ENCODE results near the gene MERTK. TPM values are rescaled to one million over a fixed set of nuclear protein-coding genes. Genes with fewer than 3 reads are reported as not detected.

The MERTK gene
- total and polyA plus RNA-seq, 7 donors: 0.73 to 4.2 (median 1.6) TPM

DNA sequence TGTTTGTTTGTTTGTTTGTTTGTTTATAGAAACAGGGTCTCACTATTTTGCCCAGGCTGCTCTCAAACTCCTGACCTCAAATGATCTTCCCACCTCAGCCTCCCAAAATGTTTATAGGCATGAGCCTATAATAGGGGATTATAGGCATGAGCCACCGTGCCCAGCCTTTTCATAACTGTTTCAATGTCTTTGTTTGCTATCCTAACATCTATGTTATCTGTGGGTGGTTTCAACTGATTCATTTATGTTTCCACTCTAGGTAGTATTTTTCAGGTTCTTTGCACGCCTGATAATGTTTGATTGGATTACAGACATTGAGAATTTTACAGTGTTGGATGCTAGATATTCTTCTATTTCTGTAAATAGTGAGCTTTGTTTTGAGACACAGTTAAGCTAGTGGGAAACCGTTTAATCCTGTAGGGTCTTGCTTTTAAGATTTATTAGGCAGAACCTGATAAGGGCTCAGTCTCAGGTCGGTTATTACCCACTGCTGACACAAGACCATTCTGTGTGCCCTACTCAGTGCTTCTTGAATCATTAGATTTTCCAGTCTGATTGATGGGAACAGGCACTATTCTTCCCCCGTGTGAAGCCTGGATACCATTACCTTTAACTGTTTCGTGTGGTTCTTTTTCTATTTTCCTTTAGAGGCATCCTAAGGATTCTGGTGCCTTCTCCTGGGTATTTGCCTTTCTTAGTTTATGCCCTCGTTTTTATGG, 80.2 kb downstream of the MERTK start:
- DNase-seq: no peak
- ATAC-seq: no peak
- no peak overlapping the region for H3K27ac ChIP-seq
- peaks cover 0 to under 1% of the 10 kb centered on the region in 2 donors for H3K36me3 ChIP-seq (ENCODE audit: insufficient read depth in 1 of 2, low read depth in 1 of 2)
- no peak overlapping the region for H3K4me3 ChIP-seq
- peaks cover 14% of the 10 kb centered on the region for H3K4me1 ChIP-seq
- H3K9me3 ChIP-seq: no peaks in the 10 kb centered on the region
- TF ChIP-seq, protein P1, sequence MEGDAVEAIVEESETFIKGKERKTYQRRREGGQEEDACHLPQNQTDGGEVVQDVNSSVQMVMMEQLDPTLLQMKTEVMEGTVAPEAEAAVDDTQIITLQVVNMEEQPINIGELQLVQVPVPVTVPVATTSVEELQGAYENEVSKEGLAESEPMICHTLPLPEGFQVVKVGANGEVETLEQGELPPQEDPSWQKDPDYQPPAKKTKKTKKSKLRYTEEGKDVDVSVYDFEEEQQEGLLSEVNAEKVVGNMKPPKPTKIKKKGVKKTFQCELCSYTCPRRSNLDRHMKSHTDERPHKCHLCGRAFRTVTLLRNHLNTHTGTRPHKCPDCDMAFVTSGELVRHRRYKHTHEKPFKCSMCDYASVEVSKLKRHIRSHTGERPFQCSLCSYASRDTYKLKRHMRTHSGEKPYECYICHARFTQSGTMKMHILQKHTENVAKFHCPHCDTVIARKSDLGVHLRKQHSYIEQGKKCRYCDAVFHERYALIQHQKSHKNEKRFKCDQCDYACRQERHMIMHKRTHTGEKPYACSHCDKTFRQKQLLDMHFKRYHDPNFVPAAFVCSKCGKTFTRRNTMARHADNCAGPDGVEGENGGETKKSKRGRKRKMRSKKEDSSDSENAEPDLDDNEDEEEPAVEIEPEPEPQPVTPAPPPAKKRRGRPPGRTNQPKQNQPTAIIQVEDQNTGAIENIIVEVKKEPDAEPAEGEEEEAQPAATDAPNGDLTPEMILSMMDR (IDR thresholded peaks at IDR 0.05): no peak
- intact Hi-C loops (cut with DNase I): no loop called here
- WGBS, 3 donors: 44 to 46% (median 45%) methylated on average over 7 of the region's 7 CpGs
- no peaks in the 10 kb centered on the region for H3K27me3 ChIP-seq (ENCODE audit: insufficient read depth in 3 of 3, low read length in 2 of 3)

DNA sequence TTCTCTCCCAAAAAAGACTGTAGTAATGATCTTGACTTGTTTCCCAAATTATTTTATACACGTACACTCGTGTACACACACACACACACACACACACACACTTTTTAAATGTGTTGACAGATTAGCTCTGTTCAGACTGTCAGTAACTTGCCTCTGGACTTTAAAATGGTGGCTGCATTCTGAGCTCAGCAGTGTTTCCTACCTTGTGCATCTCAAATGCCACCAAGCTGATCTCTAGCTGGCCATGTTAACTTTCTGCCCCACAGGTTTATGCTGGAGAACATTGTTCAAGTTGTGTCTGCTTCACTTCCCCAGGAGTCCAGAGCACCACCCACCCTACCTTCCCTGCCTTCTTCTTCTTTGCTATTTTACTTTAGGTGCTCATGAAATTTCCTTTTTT, 83.3 kb downstream of the MERTK start:
- intact Hi-C loops (cut with DNase I): no loop called here
- no peak for DNase-seq
- Histone ChIP-seq H3K4me1 (no peaks in the 10 kb centered on the region), H3K27ac (no peak overlapping the region), H3K36me3 (ENCODE audit: insufficient read depth in 1 of 2, low read depth in 1 of 2) (peaks cover 0 to 7% of the 10 kb centered on the region in 2 donors), H3K9me3 (no peaks in the 10 kb centered on the region), H3K27me3 (ENCODE audit: insufficient read depth in 3 of 3, low read length in 2 of 3) (no peaks in the 10 kb centered on the region), H3K4me3 (no peak overlapping the region)
- no peak for ATAC-seq
- 86 to 98% (median 98%) methylated on average over 2 of the region's 2 CpGs for WGBS, 3 donors
- TF ChIP-seq, protein P1 (IDR thresholded peaks at IDR 0.05): no peak

DNA sequence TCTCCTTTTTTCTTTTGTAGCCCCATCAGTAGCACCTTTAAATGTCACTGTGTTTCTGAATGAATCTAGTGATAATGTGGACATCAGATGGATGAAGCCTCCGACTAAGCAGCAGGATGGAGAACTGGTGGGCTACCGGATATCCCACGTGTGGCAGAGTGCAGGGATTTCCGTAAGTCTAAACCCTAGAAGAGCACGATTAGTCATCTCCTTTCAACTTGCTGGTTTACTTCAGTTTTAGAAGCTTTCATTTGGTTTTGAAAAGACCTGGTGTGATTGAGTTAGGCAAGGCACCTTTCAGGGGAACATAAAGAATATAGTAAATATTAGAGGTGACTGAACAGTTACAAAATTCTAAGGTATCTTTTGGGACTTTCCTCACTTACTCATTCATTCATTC, 84.4 kb downstream of the MERTK start:
- Histone ChIP-seq H3K27ac (no peak overlapping the region), H3K4me1 (no peaks in the 10 kb centered on the region), H3K27me3 (ENCODE audit: insufficient read depth in 3 of 3, low read length in 2 of 3) (no peaks in the 10 kb centered on the region), H3K4me3 (no peak overlapping the region), H3K9me3 (no peaks in the 10 kb centered on the region), H3K36me3 (ENCODE audit: insufficient read depth in 1 of 2, low read depth in 1 of 2) (peaks cover 0 to 7% of the 10 kb centered on the region in 2 donors)
- DNase-seq: no peak
- TF ChIP-seq, protein P1 (IDR thresholded peaks at IDR 0.05): no peak
- no peak for ATAC-seq
- 83 to 90% (median 88%) methylated on average over 5 of the region's 5 CpGs for WGBS, 3 donors
- intact Hi-C loops (cut with DNase I): no loop called here

DNA sequence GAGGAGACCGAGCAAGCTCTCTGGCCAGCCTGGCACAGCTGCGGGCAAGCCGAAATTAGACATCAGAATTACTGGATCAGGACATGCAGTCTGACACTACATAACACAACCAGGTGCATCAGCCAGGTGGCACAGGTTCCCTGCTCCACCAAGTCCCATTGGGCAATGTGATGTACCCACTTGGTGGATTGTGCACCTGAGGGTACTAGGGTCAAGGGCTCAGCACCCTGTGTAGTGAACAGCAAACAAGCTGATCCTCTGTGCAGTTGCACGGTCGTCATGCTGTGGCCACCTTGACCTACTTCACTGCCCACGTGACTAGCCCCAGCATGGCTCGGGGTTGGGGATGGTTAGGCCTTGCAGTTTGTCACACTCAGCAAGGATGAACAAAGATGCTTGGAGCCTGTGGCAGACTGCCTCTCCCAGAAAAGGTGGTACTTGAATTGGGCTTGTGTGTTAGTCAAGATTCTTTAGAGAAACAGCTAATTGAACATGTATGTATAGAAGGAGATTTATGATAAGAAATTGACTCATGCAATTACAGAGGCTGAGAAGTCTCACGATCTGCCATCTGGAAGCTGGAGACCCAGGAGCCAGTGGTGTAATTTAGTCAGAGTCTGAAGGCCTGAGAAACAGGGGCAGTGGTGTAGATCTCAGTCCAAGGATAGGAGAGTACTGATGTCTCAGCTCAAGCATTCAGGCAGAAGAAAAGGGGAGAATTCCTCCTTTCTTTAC, 85.2 kb downstream of the MERTK start:
- DNase-seq: no peak
- 70 to 89% (median 85%) methylated on average over 8 of the region's 8 CpGs for WGBS, 3 donors
- Histone ChIP-seq H3K9me3 (no peaks in the 10 kb centered on the region), H3K4me1 (no peaks in the 10 kb centered on the region), H3K4me3 (no peak overlapping the region), H3K36me3 (ENCODE audit: insufficient read depth in 1 of 2, low read depth in 1 of 2) (peaks cover 0 to 7% of the 10 kb centered on the region in 2 donors), H3K27me3 (ENCODE audit: insufficient read depth in 3 of 3, low read length in 2 of 3) (no peaks in the 10 kb centered on the region), H3K27ac (no peak overlapping the region)
- ATAC-seq: no peak
- TF ChIP-seq, protein P1 (IDR thresholded peaks at IDR 0.05): no peak
- intact Hi-C loops (cut with DNase I): no loop called here

Measured in psoas muscle (tissue), 8 donors.